HuH-7.5 (cell line): ENCODE measurements around the gene FCHO1.
"Not testable (repeated sequence)": the region's sequence is repeated elsewhere in the genome, so short reads cannot be mapped to it uniquely, and the experiment has no call there.

ENCODE experiments used
- DNase-seq: peaks from one replicate; pipeline ENCODE4 v3.0.0; 2011; ENCODE audit warnings: low spot score

FCHO1 gene

DNA sequence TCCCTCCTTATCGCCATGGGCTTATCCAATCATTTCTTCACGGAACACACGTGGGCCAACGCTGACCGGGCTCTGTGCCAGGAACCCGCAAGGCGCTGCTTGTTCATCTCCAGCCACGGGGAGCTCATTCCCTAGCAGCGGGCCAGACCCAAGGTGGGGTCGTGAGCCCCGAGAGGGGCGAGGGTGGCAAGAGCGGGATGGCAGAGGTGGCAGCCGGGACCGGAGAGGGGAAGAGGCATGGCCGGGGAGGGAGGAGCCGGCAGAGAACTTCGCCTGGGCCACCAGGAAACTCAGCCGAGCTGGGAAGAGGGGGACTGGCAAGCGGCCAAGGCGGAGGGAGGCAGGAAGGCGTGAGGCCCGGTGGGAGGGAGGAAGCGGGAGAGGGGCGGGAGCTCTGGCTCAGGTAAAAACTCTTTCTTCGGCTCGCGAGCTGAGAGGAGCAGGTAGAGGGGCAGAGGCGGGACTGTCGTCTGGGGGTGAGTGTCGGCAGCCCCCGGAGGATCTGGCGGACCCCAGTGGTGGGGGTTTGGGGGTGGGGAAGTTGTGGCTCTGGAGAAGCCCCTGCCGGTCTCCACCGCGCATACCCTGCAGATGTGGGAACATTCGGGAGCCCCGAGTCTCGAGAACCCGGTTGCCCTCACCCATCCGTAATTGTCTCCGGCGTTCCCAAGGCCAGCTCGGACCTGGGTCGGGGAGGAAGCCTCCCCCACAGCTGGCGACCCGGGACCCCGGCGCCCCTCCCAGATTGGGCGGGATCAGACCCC lies 43.6 kb downstream of the FCHO1 start, which contains the start of gene B3GNT3:
Gene B3GNT3, plus strand, starts transcription at position 408 of the 764 bp plus-strand sequence. CDS start 12,670 bp downstream, outside the sequence.
- DNase-seq: no peak

DNA sequence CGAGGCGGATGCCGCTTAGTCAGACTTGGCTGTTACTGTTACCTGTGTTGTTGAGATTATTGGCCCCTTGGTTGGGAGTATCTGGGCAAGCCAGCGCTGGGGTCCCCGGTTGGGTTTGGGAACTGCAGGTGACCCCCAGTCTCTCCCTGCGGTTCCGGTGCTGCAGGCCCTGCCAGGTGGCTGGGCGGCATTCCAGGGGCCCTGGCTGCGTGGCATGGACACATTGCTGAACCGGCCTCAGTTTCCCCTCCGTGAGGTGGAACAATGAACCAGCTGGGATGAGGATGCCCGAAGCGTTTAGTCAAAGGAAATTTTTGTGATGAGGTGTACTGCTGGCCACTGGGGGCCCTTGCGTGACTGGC lies 44.2 kb downstream of the FCHO1 start:
- no peak for DNase-seq

- no peak for DNase-seq
Observed at GRCh38 chr19:17796013-17796837, 44.9 kb downstream of the FCHO1 start.

- DNase-seq: no peak
Observed at GRCh38 chr19:17796838-17797423, 45.7 kb downstream of the FCHO1 start.

- no peak for DNase-seq
Observed at GRCh38 chr19:17797424-17798201, 46.3 kb downstream of the FCHO1 start.

DNA sequence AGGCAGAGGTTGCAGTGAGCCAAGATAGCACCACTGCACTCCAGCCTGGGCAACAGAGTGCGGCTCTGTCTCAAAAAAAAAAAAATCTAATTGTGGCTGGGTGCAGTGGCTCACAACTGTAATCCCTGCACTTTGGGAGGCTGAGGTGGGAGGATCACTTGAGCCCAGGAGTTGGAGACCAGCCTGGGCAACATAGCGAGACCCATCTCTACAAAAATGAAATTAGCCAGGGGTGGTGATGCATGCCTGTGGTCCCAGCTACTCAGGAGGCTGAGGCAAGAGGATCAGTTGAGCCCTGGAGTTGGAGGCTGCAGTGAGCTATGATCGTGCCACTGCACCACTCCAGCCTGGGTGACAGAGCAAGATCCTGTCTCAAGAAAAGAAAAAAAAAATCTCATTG lies 47.3 kb downstream of the FCHO1 start:
- not testable (repeated sequence) for DNase-seq

GRCh38 chr19:17802137-17802858 lies 51.0 kb downstream of the FCHO1 start:
- DNase-seq: no peak

- DNase-seq: no peak
Observed at GRCh38 chr19:17803264-17803896, 52.1 kb downstream of the FCHO1 start.

DNA sequence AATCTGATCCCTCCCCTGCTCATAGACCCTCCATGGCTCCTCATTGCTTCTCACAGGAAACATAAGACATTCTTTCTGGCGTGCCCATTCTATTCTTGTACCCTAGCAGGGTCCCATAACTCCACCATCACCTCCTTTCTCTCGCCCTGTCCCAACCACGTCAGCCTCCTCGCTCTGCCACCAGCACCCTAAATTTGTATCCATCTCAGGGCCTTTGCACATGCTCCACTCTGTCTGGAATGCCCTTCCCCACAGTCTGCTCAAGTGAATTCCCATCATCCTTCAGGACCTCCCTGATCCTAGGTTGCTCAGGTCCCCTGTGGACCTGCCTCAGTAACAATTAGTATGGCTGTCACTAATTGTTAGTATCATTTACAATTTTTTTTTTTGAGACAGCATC lies 54.1 kb downstream of the FCHO1 start:
- no peak for DNase-seq

DNA sequence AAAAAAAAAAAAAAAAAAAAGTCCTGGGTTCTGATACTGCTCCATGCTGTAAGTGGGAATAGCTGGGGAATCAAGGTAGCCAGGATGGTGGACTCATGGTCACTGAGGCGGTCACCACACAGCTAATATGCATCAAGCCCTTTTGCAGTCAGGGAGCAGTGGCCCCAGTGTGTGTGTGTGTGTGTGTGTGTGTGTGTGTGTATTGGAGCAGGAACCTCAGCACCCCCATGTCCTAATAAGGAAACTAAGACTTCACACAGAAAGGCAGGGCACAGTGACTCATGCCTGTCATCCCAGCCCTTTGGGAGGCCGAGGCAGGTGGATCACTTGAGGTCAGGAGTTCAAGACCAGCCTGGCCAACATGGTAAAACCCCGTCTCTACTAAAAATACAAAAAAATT lies 55.7 kb downstream of the FCHO1 start:
- no peak for DNase-seq

DNA sequence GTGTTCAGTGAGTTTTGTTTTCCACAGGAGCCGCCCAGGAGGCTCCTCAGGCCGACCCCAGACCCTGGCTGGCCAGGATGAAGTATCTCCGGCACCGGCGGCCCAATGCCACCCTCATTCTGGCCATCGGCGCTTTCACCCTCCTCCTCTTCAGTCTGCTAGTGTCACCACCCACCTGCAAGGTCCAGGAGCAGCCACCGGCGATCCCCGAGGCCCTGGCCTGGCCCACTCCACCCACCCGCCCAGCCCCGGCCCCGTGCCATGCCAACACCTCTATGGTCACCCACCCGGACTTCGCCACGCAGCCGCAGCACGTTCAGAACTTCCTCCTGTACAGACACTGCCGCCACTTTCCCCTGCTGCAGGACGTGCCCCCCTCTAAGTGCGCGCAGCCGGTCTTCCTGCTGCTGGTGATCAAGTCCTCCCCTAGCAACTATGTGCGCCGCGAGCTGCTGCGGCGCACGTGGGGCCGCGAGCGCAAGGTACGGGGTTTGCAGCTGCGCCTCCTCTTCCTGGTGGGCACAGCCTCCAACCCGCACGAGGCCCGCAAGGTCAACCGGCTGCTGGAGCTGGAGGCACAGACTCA lies 56.5 kb downstream of the FCHO1 start:
- DNase-seq: no peak

DNA sequence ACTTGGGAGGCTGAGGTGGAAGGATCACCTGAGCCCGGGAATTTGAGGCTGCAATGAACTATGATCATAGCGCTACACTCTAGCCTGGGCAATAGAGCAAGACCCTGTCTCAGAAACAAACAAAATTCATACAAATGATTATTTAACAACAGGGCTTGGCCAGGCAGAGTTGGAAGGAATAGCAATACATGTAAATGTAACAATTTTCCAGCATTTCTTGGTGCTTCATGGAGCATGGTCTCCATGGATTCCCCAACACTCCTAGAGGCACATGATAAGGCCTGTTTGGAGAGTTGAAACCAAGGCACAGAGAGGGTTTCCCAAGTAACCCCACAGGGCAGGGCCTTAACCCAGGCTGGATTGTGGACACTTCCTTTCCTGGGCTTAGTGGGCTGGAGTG lies 59.8 kb downstream of the FCHO1 start:
- DNase-seq: no peak

DNA sequence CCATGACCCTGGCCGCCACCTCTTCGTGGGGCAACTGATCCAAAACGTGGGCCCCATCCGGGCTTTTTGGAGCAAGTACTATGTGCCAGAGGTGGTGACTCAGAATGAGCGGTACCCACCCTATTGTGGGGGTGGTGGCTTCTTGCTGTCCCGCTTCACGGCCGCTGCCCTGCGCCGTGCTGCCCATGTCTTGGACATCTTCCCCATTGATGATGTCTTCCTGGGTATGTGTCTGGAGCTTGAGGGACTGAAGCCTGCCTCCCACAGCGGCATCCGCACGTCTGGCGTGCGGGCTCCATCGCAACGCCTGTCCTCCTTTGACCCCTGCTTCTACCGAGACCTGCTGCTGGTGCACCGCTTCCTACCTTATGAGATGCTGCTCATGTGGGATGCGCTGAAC lies 60.4 kb downstream of the FCHO1 start:
- DNase-seq: no peak

DNA sequence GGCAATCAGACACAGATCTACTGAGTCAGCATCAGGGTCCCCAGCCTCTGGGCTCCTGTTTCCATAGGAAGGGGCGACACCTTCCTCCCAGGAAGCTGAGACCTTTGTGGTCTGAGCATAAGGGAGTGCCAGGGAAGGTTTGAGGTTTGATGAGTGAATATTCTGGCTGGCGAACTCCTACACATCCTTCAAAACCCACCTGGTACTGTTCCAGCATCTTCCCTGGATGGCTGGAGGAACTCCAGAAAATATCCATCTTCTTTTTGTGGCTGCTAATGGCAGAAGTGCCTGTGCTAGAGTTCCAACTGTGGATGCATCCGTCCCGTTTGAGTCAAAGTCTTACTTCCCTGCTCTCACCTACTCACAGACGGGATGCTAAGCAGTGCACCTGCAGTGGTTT lies 60.8 kb downstream of the FCHO1 start:
- DNase-seq: no peak

DNA sequence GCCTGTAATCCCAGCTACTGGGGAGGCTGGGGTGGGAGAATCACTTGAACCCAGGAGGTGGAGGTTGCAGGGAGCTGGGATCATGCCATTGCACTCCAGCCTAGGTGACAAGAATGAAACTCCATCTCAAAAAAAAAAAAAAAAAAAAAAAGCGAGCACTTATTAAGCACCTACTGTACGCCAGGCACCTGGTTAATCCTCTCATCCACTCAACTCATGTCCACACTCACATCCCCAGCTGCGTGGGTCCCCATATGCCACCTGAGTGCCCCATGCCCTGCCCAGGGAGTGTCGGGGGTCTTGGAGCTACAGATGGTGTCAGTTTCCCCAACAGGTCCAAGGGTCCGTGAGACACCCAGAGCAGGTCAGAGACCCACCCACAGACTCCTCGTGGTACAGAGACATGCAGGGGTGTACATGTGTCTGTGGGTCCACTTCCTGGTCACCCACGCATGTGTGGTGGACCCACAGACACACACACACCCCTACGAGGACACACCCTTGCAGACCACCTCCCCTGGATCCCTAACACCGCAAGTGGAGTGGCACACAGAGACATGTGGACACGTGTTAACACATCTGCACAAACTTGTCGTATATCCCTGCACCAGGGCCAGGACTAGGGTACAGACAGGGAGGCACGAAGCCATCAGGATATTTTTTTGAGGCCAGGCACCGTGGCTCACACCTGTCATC lies 66.5 kb downstream of the FCHO1 start:
- no peak for DNase-seq

GRCh38 chr19:17821190-17821589 lies 69.9 kb downstream of the FCHO1 start, which contains the start of gene INSL3:
Gene INSL3, minus strand, starts transcription at chr19:17821519. Its CDS starts 13 bp downstream, at chr19:17821506.
- no peak for DNase-seq

DNA sequence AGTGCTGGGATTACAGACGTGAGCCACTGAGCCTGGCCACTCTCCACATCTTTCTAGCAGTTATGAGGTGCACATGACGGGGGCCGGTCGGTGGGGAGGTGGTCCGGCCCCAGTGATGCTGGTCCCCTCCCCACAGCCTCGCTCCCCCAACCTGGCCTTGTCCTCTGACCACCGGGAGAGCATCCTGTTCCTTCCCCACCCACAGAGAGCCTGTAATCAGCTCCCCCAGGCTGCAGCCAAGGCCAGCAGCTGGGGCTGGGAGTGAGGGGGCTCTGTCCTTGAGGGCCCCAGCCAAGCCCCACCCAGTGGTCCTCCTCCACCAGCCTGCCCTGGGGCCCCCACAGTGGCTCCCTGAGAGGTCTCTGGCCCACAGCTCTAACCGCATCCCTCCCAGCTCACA lies 73.1 kb downstream of the FCHO1 start:
- no peak for DNase-seq

DNA sequence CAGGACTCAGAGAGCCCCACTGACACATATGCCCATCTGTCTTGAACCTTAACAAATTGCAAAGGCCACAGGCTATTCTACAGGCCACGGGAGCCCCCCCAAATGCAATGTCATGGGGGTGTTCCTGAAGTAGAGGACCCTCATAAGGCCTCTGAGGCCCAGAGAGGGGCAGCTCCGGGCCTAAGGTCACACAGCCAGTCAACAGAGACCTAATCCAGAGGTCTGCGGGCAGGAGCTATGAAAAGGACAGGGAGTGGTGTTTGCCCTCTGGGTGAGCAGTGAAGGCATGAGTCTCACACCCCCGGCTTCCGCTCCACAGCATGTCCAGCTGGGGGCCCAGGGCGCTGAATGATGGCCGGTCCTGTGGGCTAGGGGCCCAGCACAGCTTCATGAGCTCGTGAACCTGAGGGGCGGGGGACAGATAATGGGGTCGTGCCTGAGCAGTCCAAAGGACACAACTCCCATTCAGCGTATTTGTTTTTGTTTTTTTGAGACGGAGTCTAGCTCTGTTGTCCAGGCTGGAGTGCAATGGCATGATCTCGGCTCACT lies 75.3 kb downstream of the FCHO1 start:
- no peak for DNase-seq

GRCh38 chr19:17829855-17830566 lies 78.7 kb downstream of the FCHO1 start:
- no peak for DNase-seq
